Transverse colon (tissue), 4 donors: ENCODE data around the gene HOXD3.

Source experiments
- EP300 ChIP-seq: sonication (generic); formaldehyde crosslinking; IDR thresholded peaks from one replicate; pipeline ENCODE4 v1.6.1; 2017; ENCODE audit warnings: antibody characterized with exemption, low read depth
- POLR2A ChIP-seq: fragments of 450-650 bp; IDR thresholded peaks from one replicate; pipeline ENCODE4 v1.6.1; 2016; ENCODE audit warnings: antibody characterized with exemption, mild to moderate bottlenecking, moderate library complexity
- POLR2AphosphoS5 ChIP-seq, 3 donors: sonication (generic); formaldehyde crosslinking; IDR thresholded peaks; one replicate each; pipeline ENCODE4 v1.6.1; 2016; ENCODE audit warnings: antibody characterized with exemption in 3 of 3
- TF ChIP-seq, protein P1 (sequence below), 5 experiments: fragments of 200-600 bp in 3 of 5; fragments of 450-650 bp in 2 of 5; sonication (generic) in 3 of 5; IDR thresholded peaks; 1 replicate in 2 of 5; 2 replicates in 3 of 5; pipeline ENCODE4 v1.5.1; 2016 to 2017; ENCODE audit warnings: antibody characterized with exemption in 5 of 5, inconsistent platforms in 3 of 5, mild to moderate bottlenecking in 2 of 5, moderate library complexity in 1 of 5

GRCh38 chr2:176172895-176173566 is 15.9 kb downstream of the HOXD3 start:
- TF ChIP-seq, protein P1, sequence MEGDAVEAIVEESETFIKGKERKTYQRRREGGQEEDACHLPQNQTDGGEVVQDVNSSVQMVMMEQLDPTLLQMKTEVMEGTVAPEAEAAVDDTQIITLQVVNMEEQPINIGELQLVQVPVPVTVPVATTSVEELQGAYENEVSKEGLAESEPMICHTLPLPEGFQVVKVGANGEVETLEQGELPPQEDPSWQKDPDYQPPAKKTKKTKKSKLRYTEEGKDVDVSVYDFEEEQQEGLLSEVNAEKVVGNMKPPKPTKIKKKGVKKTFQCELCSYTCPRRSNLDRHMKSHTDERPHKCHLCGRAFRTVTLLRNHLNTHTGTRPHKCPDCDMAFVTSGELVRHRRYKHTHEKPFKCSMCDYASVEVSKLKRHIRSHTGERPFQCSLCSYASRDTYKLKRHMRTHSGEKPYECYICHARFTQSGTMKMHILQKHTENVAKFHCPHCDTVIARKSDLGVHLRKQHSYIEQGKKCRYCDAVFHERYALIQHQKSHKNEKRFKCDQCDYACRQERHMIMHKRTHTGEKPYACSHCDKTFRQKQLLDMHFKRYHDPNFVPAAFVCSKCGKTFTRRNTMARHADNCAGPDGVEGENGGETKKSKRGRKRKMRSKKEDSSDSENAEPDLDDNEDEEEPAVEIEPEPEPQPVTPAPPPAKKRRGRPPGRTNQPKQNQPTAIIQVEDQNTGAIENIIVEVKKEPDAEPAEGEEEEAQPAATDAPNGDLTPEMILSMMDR (IDR thresholded peaks at IDR 0.05), result no peak
- no peak for TF ChIP-seq POLR2A
- no peak for TF ChIP-seq EP300
- no peak for TF ChIP-seq POLR2AphosphoS5 (IDR thresholded peaks at IDR 0.05)
